HG03469 (cell line): Measurements from ENCODE around the gene GOLGA6L7.
"Not testable (repeated sequence)": the region's sequence is repeated elsewhere in the genome, so short reads cannot be mapped to it uniquely, and the experiment has no call there.

ENCODE experiments used
- ATAC-seq: cut with Tn5 transposase; IDR thresholded peaks from one replicate; pipeline ENCODE4 v1.9.1; 2021; ENCODE audit warnings: mild to moderate bottlenecking, moderate library complexity, moderate number of reproducible peaks; ENCODE audit not compliant: unreplicated experiment

The GOLGA6L7 gene

GRCh38 chr15:28847959-28848358, 485 bp downstream of the GOLGA6L7 start:
- ATAC-seq = not testable (repeated sequence)

GRCh38 chr15:28847247-28847646, 1.2 kb downstream of the GOLGA6L7 start:
- ATAC-seq = peak; percentile 36

GRCh38 chr15:28844147-28844546, 4.3 kb downstream of the GOLGA6L7 start:
- not testable (repeated sequence) for ATAC-seq

- not testable (repeated sequence) for ATAC-seq
Observed at GRCh38 chr15:28843520-28843919, 4.9 kb downstream of the GOLGA6L7 start.

- ATAC-seq = not testable (repeated sequence)
Observed at GRCh38 chr15:28842210-28842609, 6.2 kb downstream of the GOLGA6L7 start.

- not testable (repeated sequence) for ATAC-seq
Observed at GRCh38 chr15:28840285-28840684, 8.2 kb downstream of the GOLGA6L7 start.

GRCh38 chr15:28834957-28835585, 13.4 kb downstream of the GOLGA6L7 start:
- ATAC-seq = not testable (repeated sequence)

GRCh38 chr15:28831897-28832587, 16.4 kb downstream of the GOLGA6L7 start:
- not testable (repeated sequence) for ATAC-seq

- ATAC-seq = not testable (repeated sequence)
Observed at GRCh38 chr15:28821420-28821819, 27.0 kb downstream of the GOLGA6L7 start.

GRCh38 chr15:28819930-28820295, 28.5 kb downstream of the GOLGA6L7 start:
- not testable (repeated sequence) for ATAC-seq

GRCh38 chr15:28819019-28819929, 29.2 kb downstream of the GOLGA6L7 start:
- ATAC-seq = not testable (repeated sequence)

GRCh38 chr15:28818168-28818567, 30.3 kb downstream of the GOLGA6L7 start:
- not testable (repeated sequence) for ATAC-seq

- not testable (repeated sequence) for ATAC-seq
Observed at GRCh38 chr15:28814059-28814458, 34.4 kb downstream of the GOLGA6L7 start.

GRCh38 chr15:28813392-28813791, 35.1 kb downstream of the GOLGA6L7 start:
- not testable (repeated sequence) for ATAC-seq

GRCh38 chr15:28811852-28812550, 36.4 kb downstream of the GOLGA6L7 start:
- ATAC-seq = not testable (repeated sequence)

- not testable (repeated sequence) for ATAC-seq
Observed at GRCh38 chr15:28810444-28810843, 38.0 kb downstream of the GOLGA6L7 start.

GRCh38 chr15:28808136-28808535, 40.3 kb downstream of the GOLGA6L7 start:
- not testable (repeated sequence) for ATAC-seq

GRCh38 chr15:28800366-28800765, 48.1 kb downstream of the GOLGA6L7 start:
- ATAC-seq = not testable (repeated sequence)

- not testable (repeated sequence) for ATAC-seq
Observed at GRCh38 chr15:28798234-28798633, 50.2 kb downstream of the GOLGA6L7 start.

GRCh38 chr15:28794231-28794630, 54.2 kb downstream of the GOLGA6L7 start:
- not testable (repeated sequence) for ATAC-seq
